HG03342 (cell line): ENCODE measurements around the gene USP11.

Experiments
- ATAC-seq: cut with Tn5 transposase; IDR thresholded peaks from one replicate; pipeline ENCODE4 v1.9.1; 2021; ENCODE audit warnings: mild to moderate bottlenecking, moderate library complexity; ENCODE audit not compliant: unreplicated experiment

The USP11 gene

GRCh38 chrX:47202877-47203276 is 29.9 kb upstream of the USP11 start:
- no peak for ATAC-seq

DNA sequence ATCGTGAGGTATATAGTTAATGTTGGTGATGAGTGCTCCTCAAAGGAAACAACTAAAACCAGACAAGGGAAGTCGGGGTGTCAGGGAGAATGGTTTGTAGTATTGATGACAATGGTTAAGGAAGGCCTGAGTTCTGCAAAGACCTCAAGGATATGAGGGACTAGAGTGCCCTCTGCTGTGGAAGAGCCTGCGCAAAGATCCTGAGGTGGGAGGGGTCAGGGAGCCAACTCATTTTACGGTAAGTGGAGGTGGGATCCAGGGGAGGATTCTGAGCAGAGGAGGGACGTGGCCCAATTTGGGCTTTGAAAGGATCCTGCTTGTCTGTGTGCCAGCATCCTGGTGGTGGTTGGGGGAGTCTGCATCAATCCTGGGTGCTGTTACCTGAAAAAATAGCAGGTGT is 27.8 kb upstream of the USP11 start:
- no peak for ATAC-seq

GRCh38 chrX:47206316-47206715 is 26.5 kb upstream of the USP11 start:
- no peak for ATAC-seq

- no peak for ATAC-seq
Measured at GRCh38 chrX:47208108-47208507, 24.7 kb upstream of the USP11 start.

GRCh38 chrX:47209508-47210238 is 23.1 kb upstream of the USP11 start:
- no peak for ATAC-seq

GRCh38 chrX:47210661-47211425 is 22.0 kb upstream of the USP11 start:
- ATAC-seq, result no peak

DNA sequence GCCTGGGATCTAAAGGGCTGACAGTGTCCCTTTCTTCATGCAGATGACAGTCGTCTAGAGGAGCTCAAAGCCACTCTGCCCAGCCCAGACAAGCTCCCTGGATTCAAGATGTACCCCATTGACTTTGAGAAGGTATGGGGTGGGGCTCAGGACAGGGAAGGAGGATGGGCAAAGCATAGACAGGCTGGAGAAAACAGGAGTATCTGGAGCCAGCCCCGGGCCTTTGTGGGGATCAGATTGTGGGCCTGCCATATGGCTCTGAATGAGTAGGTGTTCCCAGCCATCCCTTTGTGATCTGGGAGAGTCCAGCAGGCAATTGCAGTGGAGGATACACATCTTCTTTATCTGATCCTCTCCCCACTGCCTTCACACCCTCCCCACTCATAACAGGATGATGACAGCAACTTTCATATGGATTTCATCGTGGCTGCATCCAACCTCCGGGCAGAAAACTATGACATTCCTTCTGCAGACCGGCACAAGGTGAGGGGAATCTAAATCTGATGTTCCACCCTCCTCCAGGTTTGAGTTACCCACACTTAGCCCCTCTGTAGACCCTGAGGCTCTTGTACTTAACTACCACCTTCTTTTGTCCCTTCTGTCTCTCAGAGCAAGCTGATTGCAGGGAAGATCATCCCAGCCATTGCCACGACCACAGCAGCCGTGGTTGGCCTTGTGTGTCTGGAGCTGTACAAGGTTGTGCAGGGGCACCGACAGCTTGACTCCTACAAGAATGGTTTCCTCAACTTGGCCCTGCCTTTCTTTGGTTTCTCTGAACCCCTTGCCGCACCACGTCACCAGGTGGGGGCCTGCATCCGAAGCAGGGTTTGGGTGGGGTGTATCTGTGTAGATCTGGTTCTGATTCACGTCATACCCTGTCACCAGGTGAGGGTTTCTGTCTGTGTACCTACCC is 20.2 kb upstream of the USP11 start:
- ATAC-seq, result no peak

- no peak for ATAC-seq
Measured at GRCh38 chrX:47214435-47215077, 18.3 kb upstream of the USP11 start.

DNA sequence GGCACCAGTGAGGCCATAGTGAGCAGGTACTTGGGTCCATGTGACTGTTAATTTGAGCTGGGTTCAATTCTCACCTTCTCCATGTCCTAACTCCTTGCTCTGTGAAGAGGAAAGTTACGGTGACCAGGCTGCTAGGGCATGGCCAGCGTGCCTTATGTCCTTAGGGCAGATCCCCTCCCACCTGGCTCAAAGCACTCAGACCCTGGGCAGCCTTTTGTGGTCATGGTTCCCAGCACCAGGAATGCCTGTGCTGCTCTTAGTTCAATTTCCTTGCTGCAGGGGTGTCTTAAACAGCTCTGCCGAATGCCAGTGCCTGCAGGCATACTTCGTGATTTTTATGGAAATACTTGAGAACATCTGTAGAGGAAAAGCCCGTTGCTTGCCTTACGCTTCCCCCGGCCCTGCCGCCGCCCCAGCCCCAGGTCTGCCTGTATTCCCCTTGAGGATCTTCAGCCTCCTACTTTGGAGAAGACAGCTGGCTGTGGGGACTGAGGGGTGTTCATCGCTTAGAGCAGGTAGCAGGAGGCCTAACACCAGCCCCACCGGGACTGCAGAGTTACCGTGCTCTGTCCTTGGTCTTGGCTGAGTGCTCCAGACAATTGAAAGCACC is 17.4 kb upstream of the USP11 start:
- no peak for ATAC-seq

DNA sequence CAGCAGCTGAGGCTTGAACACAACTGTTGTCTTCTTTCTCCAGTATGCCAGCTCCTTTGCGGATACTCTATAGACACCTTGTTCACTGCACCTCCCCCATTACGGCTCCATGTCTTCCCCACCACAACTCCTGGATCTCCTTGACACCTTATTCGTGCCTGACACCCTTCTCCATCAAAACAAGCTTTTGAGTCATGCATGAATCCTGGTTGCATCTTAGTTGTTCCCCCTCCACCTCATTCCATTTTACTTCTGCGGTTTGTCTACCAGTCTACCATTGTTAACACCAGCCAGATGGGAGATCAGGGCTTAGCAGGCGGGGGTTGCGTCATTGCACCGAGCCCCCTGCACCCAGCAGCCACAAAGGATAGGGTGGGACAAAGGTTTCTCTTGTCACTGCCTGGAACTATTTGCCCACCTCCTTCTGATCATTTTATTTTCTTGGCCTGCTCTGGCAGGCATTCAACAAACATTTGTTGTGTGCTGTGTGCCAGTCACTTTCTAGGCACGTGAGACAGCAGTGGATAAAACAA is 16.4 kb upstream of the USP11 start:
- no peak for ATAC-seq

GRCh38 chrX:47217121-47217851 is 15.5 kb upstream of the USP11 start:
- ATAC-seq, result no peak

GRCh38 chrX:47217852-47218279 is 14.9 kb upstream of the USP11 start:
- ATAC-seq, result peak; percentile 84

DNA sequence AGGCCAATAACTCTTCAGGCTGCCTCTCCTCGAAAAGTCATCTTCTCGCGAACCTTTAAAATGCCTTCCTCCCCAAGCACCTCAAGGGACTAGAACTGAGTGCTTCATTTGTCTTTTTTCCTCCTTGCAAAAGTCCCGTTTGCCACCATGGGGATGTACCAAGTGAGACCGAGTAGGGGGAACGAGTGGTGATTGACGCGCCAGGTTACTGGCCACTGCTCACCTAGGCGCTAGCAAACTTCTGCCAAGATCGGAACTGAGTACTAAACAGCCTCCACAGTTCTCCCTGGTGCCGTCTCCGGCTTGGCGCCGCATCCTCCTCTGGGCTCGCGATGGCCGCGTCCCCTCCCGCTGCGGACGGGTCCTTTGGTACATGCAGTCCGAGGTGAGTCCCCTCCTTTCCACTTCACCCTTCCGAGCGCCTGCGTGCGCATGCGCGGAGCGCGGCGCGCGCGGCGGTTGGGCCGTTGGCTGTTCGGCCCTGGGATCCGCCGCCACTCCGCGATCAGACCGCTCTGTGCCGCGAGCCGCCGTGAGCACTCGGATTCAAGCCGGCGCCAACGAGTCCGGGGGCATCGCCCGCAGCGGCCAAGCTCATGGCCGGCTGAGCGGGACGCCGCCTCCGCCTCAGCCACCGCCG is 14.4 kb upstream of the USP11 start, which contains the start of gene CDK16:
Gene CDK16, plus strand, starts transcription at position 402 of the 640 bp plus-strand sequence. CDS start 4,877 bp downstream, outside the sequence.
- peak; percentile 46 for ATAC-seq

DNA sequence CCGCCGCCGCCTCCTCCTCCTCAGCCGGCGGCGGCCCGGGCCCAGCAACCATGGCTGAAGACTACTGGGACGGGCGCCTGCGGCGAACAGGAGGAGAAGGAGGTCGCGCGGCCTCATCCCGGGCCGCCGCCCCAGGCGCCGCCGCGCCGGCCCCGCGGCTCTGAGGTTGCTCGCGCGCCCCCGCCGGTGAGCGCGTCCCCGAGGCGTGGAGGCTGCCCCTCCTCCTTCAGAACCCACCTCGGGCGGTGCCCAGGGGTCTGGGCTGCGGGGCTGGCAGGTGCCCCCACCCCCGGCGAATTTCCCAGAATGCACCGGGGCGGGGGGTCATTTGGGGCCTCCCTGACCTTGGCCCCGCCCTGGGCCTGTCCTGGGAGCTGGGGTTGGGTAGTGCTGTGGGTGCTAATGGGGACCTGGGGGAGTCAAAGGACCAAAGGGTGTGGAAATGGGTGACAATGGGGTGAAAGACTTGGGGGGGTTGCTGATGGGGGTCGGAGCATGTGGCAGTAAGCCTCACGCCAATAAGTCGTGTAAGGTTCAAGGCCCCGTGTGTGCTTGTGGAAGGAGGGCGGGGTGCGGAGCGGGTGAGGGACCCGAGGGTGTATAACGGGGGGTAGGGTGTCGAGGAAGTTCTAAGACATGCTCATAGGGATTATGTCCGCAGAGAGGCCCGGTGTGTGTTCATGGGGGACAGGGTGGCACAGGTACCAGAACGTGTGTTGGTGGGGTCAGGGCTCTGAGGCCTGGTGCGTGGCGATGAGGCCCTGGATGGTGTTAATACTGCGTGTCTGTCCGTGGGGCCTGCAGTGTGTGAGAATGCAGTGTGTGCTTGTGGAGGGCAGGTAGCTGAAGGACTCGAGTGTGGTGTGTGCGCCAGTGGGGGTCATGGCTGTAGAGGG is 13.6 kb upstream of the USP11 start:
- peak; percentile 2 for ATAC-seq

GRCh38 chrX:47221756-47222155 is 11.1 kb upstream of the USP11 start:
- ATAC-seq, result no peak

GRCh38 chrX:47222751-47223350 is 10.0 kb upstream of the USP11 start:
- ATAC-seq, result no peak

GRCh38 chrX:47223476-47224250 is 9.1 kb upstream of the USP11 start:
- ATAC-seq, result no peak
